GM12878 (cell line): ENCODE measurements around the gene TMC2. TPM values are rescaled to one million over a fixed set of nuclear protein-coding genes. Genes with fewer than 3 reads are reported as not detected.

Experiments used
- ASH2L ChIP-seq: fragments of 300-600, 200-600 bp; sonication (generic); IDR thresholded peaks from 2 replicates; pipeline ENCODE4 v1.6.1; 2017; ENCODE audit warnings: low read depth, mild to moderate bottlenecking, borderline replicate concordance
- CBFB ChIP-seq: IDR thresholded peaks from 2 replicates; pipeline ENCODE4 v1.6.1; 2016; ENCODE audit warnings: antibody characterized with exemption, low read depth
- CHD1 ChIP-seq: IDR thresholded peaks from 2 replicates; pipeline ENCODE4 v1.6.1; 2012; ENCODE audit warnings: low read depth, low read length, improper control_type of control experiment
- HDAC2 ChIP-seq: fragments of 200-600 bp; sonication (generic); IDR thresholded peaks from 2 replicates; pipeline ENCODE4 v1.6.1; 2017
- NFYB ChIP-seq: IDR thresholded peaks from 2 replicates; pipeline ENCODE4 v1.6.1; 2011; ENCODE audit warnings: low read depth, mild to moderate bottlenecking, low read length, improper control_type of control experiment, moderate library complexity; ENCODE audit not compliant: insufficient read depth
- NRF1 ChIP-seq: conservative IDR thresholded peaks from 2 replicates; pipeline ENCODE4 v1.6.1; 2011; ENCODE audit warnings: mild to moderate bottlenecking, low read depth, low read length, improper control_type of control experiment
- PAX8 ChIP-seq: fragments of 450-650 bp; IDR thresholded peaks from 2 replicates; pipeline ENCODE4 v1.6.1; 2017; ENCODE audit warnings: mild to moderate bottlenecking, moderate library complexity
- POU2F2 ChIP-seq: IDR thresholded peaks from 3 replicates; pipeline ENCODE4 v1.6.1; 2011; ENCODE audit warnings: low read depth, mild to moderate bottlenecking, low read length, borderline replicate concordance
- RAD21 ChIP-seq: IDR thresholded peaks from 2 replicates; pipeline ENCODE4 v1.6.1; 2011; ENCODE audit warnings: mild to moderate bottlenecking, low read depth, low read length, moderate library complexity; ENCODE audit not compliant: insufficient read depth
- SIN3A ChIP-seq: IDR thresholded peaks from 2 replicates; pipeline ENCODE4 v1.6.1; 2012; ENCODE audit warnings: low read depth, low read length, improper control_type of control experiment
- SMAD1 ChIP-seq: fragments of 450-650 bp; IDR thresholded peaks from 2 replicates; pipeline ENCODE4 v1.6.1; 2018; ENCODE audit warnings: mild to moderate bottlenecking, low read depth; ENCODE audit not compliant: partially characterized antibody
- STAT1 ChIP-seq: fragments of 450-650 bp; conservative IDR thresholded peaks from 2 replicates; pipeline ENCODE4 v1.6.1; 2014; ENCODE audit warnings: antibody characterized with exemption, mild to moderate bottlenecking
- WRNIP1 ChIP-seq: IDR thresholded peaks from 2 replicates; pipeline ENCODE4 v1.6.1; 2011; ENCODE audit warnings: low read depth, low read length, improper control_type of control experiment, borderline replicate concordance
- polyA plus RNA-seq, 11 experiments: library from polyadenylated mRNA; depleted of rRNA in 4 of 11; unstranded in 6 of 11; stranded (reverse) in 5 of 11; fragments of >200 nt; fragmentation: Nextera tagmentation in 4 of 11; fragmentation: Illumina TruSeq in 1 of 11; extraction: Ambion mirVana in 4 of 11; extraction: Trizol in 1 of 11; gene quantifications; 1 replicate in 1 of 11; 2 replicates in 10 of 11; pipeline versions ENCODE4 v1.2.1 to v1.2.3, GENCODE V29; 2011 to 2016; ENCODE audit warnings: inconsistent platforms in 2 of 11, missing spikeins in 2 of 11, low read depth in 1 of 11
- total RNA-seq, 4 experiments: library from RNA; depleted of rRNA in 3 of 4; stranded (reverse); fragments of >200 nt in 3 of 4; fragmentation: Illumina TruSeq in 1 of 4; extraction: Trizol in 1 of 4; gene quantifications; 2 replicates each; pipeline versions ENCODE4 v1.2.1 to v1.2.3, GENCODE V29; 2013 to 2021
- TF ChIP-seq, protein P1 (sequence below): IDR thresholded peaks from 2 replicates; pipeline ENCODE4 v1.6.1; 2012; ENCODE audit warnings: low read length, inconsistent platforms
- TF ChIP-seq, protein P2 (sequence below): fragments of 450-650 bp; IDR thresholded peaks from 2 replicates; pipeline ENCODE4 v1.6.1; 2018; ENCODE audit warnings: mild to moderate bottlenecking, low read depth, moderate library complexity; ENCODE audit not compliant: partially characterized antibody
- TF ChIP-seq, protein P3 (sequence below): IDR thresholded peaks from 2 replicates; pipeline ENCODE4 v1.6.1; 2011; ENCODE audit warnings: low read depth, mild to moderate bottlenecking, low read length, moderate library complexity, borderline replicate concordance; ENCODE audit errors: extremely low read depth
- TF ChIP-seq, protein P4 (sequence below): IDR thresholded peaks from 2 replicates; pipeline ENCODE4 v1.6.1; 2012; ENCODE audit warnings: improper control_type of control experiment, low read depth, low read length; ENCODE audit not compliant: insufficient replicate concordance
- TF ChIP-seq, protein P5 (sequence below): IDR thresholded peaks from 2 replicates; pipeline ENCODE4 v1.6.1; 2012; ENCODE audit warnings: low read depth, low read length, improper control_type of control experiment

The TMC2 gene
- total and polyA plus RNA-seq, 10 of the 15 experiments (the other 5 are each of a cell fraction or from before 2014, with no cell fraction given) = 0.08 TPM; not detected in 9

- TF ChIP-seq NRF1 = peak; percentile 40; the same call in 1 of the 2 replicates
- TF ChIP-seq, protein P1, sequence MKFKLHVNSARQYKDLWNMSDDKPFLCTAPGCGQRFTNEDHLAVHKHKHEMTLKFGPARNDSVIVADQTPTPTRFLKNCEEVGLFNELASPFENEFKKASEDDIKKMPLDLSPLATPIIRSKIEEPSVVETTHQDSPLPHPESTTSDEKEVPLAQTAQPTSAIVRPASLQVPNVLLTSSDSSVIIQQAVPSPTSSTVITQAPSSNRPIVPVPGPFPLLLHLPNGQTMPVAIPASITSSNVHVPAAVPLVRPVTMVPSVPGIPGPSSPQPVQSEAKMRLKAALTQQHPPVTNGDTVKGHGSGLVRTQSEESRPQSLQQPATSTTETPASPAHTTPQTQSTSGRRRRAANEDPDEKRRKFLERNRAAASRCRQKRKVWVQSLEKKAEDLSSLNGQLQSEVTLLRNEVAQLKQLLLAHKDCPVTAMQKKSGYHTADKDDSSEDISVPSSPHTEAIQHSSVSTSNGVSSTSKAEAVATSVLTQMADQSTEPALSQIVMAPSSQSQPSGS = no peak
- TF ChIP-seq PAX8 = no peak
- TF ChIP-seq HDAC2 = 0 out of 2 replicates have a peak, but pooled peaks have one; percentile 39
- peak; percentile 83; the same call in 2 of the 3 replicates for TF ChIP-seq POU2F2
- TF ChIP-seq WRNIP1 = no peak
- TF ChIP-seq NFYB = peak; percentile 70; the same call in 1 of the 2 replicates
- no peak for TF ChIP-seq STAT1
- TF ChIP-seq, protein P2, sequence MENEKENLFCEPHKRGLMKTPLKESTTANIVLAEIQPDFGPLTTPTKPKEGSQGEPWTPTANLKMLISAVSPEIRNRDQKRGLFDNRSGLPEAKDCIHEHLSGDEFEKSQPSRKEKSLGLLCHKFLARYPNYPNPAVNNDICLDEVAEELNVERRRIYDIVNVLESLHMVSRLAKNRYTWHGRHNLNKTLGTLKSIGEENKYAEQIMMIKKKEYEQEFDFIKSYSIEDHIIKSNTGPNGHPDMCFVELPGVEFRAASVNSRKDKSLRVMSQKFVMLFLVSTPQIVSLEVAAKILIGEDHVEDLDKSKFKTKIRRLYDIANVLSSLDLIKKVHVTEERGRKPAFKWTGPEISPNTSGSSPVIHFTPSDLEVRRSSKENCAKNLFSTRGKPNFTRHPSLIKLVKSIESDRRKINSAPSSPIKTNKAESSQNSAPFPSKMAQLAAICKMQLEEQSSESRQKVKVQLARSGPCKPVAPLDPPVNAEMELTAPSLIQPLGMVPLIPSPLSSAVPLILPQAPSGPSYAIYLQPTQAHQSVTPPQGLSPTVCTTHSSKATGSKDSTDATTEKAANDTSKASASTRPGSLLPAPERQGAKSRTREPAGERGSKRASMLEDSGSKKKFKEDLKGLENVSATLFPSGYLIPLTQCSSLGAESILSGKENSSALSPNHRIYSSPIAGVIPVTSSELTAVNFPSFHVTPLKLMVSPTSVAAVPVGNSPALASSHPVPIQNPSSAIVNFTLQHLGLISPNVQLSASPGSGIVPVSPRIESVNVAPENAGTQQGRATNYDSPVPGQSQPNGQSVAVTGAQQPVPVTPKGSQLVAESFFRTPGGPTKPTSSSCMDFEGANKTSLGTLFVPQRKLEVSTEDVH = no peak
- TF ChIP-seq, protein P3, sequence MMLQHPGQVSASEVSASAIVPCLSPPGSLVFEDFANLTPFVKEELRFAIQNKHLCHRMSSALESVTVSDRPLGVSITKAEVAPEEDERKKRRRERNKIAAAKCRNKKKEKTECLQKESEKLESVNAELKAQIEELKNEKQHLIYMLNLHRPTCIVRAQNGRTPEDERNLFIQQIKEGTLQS = no peak
- TF ChIP-seq CHD1 = peak; percentile 98
- TF ChIP-seq SIN3A = peak; percentile 90
- TF ChIP-seq RAD21 = no peak
- peak; percentile 55; the same call in 1 of the 2 replicates for TF ChIP-seq CBFB
- TF ChIP-seq, protein P4, sequence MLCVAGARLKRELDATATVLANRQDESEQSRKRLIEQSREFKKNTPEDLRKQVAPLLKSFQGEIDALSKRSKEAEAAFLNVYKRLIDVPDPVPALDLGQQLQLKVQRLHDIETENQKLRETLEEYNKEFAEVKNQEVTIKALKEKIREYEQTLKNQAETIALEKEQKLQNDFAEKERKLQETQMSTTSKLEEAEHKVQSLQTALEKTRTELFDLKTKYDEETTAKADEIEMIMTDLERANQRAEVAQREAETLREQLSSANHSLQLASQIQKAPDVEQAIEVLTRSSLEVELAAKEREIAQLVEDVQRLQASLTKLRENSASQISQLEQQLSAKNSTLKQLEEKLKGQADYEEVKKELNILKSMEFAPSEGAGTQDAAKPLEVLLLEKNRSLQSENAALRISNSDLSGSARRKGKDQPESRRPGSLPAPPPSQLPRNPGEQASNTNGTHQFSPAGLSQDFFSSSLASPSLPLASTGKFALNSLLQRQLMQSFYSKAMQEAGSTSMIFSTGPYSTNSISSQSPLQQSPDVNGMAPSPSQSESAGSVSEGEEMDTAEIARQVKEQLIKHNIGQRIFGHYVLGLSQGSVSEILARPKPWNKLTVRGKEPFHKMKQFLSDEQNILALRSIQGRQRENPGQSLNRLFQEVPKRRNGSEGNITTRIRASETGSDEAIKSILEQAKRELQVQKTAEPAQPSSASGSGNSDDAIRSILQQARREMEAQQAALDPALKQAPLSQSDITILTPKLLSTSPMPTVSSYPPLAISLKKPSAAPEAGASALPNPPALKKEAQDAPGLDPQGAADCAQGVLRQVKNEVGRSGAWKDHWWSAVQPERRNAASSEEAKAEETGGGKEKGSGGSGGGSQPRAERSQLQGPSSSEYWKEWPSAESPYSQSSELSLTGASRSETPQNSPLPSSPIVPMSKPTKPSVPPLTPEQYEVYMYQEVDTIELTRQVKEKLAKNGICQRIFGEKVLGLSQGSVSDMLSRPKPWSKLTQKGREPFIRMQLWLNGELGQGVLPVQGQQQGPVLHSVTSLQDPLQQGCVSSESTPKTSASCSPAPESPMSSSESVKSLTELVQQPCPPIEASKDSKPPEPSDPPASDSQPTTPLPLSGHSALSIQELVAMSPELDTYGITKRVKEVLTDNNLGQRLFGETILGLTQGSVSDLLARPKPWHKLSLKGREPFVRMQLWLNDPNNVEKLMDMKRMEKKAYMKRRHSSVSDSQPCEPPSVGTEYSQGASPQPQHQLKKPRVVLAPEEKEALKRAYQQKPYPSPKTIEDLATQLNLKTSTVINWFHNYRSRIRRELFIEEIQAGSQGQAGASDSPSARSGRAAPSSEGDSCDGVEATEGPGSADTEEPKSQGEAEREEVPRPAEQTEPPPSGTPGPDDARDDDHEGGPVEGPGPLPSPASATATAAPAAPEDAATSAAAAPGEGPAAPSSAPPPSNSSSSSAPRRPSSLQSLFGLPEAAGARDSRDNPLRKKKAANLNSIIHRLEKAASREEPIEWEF = no peak
- peak; percentile 70; the same call in 1 of the 2 replicates for TF ChIP-seq ASH2L
- TF ChIP-seq, protein P5, sequence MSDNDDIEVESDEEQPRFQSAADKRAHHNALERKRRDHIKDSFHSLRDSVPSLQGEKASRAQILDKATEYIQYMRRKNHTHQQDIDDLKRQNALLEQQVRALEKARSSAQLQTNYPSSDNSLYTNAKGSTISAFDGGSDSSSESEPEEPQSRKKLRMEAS = peak; percentile 77; the same call in 1 of the 2 replicates
- no peak for TF ChIP-seq SMAD1
Measured at GRCh38 chr20:2651772-2652723, 115.7 kb downstream of the TMC2 start, which contains the start of gene NOP56 (continued).
